GM21515 (cell line): ENCODE results near the gene NARF.
"Not testable (repeated sequence)": the region's sequence is repeated elsewhere in the genome, so short reads cannot be mapped to it uniquely, and the experiment has no call there.

ENCODE experiments used
- ATAC-seq: cut with Tn5 transposase; IDR thresholded peaks from one replicate; pipeline ENCODE4 v1.9.1; 2021; ENCODE audit not compliant: unreplicated experiment

Gene NARF

DNA sequence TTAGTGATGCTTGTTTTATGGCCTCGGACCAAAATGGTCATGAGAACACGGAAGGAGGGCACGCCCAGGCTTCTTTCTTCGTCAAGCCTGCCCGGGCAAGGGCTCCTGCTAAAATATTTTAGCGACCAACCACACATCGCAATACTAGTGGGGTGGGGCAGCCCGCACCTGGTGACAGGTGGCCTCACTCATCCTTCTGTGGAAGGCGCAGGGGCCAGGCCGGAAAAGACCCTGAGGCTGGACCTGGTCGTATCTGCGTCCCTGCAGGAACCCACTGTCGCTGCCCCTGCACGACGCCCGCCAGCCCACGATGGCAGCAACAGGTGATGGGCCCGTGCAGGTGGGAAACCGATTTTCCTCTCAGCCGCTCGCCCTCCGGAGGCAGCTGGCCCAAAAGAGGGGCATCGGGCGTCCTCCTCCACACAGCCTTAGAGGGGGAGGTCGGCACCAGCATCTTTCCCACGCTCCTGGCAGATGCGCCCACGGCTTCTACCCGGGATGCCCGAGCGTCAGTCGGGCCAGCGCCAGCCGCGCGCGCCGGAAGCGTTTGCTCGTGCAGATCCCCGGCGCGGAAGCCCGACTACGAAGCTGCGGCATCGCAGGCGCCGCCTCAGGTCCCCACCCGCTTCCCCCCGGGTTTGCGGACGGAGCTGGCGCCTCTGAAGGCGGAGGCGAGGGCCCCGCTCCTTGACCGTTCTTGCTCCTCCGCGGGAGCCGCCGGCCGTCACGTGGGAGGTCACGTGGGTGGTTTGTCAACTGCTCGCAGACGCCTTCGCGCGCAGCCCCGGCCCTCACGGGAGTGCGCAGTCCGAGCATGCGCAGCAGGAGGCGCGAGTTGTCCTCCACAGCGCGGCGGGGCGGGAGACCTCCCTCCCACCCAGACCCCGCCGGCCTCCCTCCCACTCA, 38.2 kb downstream of the NARF start:
- peak; percentile 50 for ATAC-seq

DNA sequence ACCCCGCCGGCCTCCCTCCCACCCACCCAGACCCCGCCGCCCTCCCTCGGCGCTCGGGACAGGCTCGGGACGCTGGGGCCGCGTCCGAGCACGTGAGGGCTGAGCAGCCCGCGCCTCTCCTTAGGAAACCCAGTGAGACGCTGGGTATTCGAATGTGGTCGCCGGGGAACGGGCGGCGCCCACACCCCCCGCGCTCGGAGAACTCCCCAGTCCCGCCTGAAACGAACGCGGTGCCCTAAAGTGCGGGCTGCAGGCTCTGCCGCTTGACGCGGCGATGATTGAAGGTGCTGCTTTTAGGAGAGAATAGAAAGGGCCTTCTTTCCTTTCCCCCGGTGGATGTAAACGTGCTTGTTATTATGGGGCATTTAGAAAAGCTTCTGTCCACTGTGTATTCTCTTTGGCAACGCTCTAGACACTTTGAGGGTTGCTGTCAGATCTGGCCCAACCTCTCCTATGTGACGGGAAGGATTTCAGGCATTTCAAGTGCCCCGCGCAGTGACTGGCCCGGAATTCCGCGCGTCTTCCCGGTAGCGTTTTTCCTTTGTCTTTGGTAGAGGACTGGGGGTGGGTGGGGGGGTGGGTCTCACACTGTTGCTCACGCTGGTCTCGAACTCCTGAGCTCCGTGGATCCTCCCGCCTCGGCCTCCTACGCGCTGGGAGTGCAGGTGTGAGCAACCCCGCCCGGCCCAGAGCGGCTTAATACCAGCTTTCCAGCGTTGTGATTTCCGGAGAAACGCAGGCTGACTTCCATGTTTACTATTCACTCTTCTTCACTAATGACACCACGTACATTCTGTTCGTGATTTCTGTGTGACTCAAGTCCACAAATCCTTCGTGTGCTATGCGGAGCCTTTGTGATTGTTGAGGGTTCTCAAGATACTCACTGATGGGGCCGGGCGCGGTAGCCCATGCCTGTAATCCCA, 39.2 kb downstream of the NARF start:
- ATAC-seq = no peak

DNA sequence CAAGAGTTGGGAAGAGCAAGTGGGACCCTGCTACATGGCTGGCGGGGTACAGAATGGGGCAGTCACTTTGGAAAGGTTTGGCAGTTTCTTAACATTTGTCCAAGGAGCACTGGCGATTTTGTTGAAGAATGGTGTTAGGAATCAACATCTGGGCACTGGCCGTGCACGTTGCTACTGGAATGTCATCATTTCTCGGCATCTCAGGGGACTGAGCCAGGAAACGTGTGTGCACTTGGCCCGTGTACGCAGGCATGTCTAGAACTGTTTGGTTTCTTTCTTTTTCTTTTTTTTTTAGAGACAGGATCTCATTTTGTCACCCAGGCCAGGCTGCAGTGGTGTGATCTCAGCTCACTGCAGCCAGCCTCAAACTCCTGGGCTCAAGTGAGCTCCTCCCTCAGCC, 43.7 kb downstream of the NARF start:
- no peak for ATAC-seq

DNA sequence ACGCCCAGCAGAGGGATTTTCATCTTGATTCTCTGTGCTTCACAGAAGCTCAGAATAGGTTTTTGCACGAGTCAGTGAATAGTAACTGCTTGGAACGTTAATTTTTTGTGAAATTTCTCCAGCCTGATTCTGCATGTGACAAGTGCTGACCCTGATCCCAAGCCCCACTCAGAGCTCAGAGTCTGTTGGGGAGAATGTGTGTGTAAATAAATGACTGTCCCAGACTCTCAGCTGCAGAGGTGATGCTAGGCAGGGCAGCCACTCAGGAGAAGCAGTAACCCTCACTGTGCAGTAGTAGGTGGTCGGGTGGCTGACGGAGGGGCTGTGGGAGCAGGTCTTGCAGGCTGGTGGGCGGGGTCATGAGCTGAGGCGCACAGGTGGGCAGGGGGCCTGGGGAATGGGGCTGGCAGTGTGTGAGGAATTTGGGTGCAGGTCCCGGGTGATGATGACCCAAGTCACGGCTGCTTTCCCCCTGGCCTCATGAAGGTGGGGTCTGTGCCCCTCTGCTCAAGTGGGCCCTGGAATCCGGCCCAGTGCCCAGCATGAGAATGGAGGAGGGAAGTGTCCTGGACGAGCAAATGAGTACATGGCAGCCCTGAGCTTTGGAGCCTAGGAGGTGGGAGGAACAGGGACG, 44.7 kb downstream of the NARF start:
- no peak for ATAC-seq

DNA sequence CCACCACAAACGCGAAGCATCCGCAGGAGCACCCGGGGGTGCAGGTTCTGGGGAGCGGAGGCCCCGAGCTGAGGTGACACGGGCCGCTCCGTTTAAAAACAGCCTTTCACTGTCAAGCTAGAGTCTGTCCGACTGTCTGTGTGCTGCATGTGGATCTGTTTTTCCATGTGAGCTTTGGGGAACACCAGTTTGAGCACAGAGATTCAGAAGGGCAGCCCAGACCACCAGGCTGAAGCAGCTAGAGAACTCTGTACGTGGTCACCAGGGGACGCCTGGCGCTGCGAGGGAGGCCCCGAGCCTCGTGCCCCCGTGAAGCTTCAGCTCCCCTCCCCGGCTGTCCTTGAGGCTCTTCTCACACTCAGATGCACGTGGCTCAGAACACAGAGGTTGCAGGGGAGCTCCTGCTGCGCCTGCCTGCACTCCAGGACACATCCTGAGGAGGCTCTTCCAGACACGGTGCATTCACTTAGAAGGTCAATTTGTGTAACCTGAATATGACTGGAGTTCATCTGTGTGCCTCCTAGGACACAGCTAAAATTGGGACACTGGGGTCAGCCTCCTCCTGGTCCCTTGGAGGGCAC, 45.3 kb downstream of the NARF start:
- no peak for ATAC-seq

DNA sequence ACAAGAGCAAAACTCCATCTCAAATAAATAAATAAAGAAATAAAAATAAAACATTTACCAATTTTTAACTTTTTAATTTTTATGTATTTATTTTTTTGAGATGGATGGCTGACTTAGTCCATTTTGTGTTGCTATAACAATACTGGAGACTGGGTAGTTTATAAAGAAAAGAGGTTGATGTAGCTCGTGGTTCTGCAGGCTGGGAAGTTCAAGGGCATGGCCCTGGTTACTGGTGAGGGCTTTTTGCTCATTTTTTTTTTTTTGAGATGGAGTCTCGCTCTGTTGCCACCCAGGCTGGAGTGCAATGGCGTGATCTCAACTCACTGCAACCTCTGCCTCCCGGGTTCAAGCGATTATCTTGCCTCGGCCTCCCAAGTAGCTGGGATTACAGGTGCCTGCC, 46.8 kb downstream of the NARF start:
- no peak for ATAC-seq

DNA sequence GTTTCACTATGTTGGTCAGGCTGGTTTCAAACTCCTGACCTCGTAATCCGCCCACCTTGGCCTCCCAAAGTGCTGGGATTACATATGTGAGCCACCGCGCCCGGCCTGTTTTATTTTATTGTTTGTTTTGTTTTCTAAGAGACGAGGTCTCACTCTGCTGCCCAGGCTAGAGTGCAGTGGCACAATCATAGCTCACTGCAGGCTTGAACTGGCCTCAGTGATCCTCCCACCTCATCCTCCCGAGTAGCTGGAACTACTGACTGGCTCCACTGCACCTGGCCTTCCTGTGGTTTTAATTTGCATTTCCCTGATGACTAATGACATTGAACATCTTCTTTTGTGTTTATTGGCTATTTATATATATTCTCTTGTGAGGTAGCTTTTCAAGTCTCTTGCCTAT, 47.9 kb downstream of the NARF start:
- peak; percentile 80 for ATAC-seq

DNA sequence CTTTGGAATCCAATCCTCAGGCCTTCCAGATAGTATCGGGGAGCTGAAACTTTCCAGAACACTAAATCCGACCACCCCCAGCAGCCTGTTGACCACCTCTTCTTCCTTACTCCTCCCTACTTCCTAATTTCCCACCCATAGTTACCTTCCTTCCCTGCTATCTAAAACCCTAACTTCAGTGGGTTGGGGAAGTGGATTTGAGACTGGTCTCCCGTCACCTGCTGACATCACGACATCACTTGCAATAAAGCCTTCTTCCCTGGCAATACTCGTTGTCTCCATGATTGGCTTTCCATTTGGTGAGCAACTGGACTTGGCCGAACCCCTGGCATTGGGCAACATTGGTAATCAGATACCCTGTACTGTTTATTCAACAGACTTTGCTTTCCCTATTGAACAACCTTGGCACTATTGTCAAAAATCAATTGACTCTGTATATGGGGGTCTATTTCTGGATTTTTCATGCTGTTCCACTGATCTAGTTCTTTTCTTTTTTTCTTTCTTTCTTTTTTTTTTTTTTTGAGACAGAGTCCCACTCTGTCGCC, 49.2 kb downstream of the NARF start:
- no peak for ATAC-seq

DNA sequence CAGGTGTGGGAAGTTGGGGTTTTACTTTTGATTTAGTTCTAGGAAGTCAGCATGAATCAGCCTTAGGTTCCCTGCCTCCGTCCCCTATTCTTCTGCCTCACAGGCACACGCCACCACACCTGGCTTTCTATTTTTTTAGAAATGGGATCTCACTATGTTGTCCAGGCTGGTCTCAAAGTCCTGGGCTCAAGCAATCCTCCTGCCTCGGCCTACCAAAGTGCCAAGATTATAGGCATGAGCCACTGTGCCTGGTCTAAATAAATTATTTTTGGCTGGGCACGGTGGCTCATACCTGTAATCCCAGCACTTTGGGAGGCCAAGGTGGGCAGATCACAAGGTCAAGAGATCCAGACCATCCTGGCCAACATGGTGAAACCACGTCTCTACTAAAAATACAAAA, 53.1 kb downstream of the NARF start:
- ATAC-seq = not testable (repeated sequence)

DNA sequence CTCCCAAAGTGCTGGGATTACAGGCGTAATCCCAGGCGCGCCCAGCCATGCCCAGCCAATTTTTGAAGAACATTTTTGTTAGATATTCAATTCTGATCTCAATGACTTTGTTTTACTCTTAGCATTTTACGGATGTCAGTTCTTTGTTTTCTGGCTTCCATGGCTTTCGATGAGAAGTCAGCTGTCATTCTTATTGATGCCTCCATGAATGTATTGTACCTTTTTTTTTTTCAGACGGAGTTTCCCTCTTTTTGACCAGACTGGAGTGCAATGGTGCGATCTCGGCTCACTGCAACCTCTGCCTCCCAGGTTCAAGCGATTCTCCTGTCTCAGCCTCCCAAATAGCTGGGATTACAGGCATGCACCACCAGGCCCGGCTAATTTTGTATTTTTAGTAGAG, 55.3 kb downstream of the NARF start:
- ATAC-seq = not testable (repeated sequence)

DNA sequence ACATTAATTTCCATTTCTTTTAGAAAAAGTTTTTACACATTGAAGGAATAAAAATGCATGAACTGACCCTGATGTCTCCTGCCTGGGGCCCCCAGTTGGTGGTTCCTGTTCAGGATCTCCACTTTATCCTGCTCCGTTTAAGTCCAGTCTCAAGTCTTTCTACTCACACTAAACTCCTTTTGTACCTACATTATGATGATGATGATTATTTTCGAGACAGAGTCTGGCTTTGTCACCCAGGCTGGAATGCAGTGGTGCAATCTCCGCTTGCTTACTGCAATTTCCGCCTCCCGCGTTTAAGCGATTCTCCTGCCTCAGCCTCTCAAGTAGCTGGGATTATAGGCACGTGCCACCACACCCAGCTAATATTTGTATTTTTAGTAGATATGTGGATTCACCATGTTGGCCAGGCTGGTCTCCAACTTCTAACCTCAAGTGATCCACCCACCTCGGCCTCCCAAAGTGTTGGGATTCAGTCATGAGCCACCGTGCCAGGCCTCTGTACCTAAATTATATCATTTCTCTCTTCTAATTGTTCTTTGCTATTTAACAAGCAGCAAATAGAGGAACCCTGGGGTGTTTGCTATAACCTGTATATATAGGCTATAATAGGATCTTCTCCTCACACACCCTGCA, 58.8 kb downstream of the NARF start:
- ATAC-seq = no peak

DNA sequence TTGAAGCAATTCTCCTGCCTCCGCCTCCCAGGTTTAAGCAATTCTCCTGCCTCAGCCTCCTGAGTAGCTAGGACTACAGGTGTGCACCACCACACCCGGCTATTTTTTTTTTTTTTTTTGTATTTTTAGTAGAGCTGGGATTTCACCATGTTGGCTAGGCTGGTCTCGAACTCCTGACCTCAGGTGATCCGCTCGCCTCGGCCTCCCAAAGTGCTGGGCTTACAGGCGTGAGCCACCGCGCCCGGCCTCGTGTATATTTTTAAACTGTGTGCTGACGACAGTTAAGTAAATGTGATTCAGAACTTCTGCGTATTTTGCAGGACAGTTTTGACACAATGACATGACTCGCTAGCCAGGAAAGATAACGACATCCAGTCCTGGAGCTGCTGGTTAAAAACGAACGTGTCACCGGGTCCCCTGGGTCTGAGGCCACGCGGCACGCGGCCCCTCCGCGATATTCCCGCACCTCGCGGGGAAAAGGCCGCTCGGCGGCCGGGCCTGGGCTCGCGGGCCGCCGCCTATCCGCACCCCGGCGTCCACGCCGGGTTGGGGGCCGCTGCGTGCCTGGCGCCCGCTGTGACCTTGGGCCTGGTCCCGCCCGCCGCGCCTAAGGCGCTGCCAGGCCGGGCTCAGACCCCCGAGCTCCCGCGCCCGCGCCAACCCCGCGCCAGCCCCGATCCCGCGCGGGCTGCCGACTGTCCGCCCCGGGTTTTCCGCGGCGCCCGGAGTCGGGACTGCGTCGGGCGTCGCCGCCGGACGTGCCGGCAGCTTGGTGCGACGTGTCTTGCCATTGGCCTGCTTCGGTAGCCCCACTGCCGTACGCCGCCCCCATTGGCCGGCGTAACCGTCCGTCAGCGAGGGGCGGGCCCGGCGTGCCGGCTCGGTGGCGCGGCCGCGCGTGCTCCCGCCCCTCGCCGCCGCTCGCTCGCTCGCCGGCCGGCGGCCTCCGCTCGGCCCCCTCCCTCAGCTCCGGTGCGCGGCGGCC, 60.6 kb downstream of the NARF start, which contains the start of gene FOXK2:
Gene FOXK2, plus strand, starts transcription at position 907 of the 985 bp plus-strand sequence. CDS start 157 bp downstream, outside the sequence.
- peak; percentile 91 for ATAC-seq

DNA sequence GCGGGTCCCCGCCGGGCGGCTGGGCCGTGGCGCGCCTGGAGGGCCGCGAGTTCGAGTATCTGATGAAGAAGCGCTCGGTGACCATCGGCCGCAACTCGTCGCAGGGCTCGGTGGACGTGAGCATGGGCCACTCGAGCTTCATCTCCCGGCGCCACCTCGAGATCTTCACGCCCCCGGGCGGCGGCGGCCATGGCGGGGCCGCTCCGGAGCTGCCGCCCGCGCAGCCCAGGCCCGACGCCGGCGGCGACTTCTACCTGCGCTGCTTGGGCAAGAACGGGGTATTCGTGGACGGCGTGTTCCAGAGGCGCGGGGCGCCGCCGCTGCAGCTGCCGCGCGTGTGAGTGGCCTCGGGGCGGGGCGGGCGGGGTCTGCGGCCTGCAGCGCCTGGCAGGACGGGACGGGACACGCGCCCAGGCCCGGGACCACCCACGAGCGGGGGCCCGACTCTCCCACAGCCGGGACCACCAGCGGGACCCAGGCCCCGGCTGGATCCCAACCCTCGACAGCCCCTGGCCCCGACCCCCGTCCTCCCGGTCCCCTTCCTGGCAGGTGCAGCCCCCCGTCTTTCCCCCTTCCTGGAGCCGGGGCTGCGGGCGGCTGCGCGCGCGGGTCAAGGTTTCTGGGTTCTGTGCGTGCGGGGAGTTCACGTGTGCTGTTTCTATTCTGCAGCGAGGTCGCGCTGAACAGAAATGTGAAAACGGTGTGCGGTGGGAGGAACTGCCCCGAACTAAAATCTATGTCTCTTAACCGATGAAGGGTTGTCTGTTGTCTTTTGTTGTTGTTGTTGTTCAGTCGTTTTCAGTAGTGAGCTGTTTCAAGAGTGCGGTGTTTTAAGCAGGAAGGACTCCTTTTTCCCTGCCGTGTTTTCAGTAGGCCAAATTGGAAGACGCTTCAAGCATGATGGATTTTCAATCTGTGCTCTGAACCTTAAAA, 61.7 kb downstream of the NARF start:
- ATAC-seq = peak; percentile 15

DNA sequence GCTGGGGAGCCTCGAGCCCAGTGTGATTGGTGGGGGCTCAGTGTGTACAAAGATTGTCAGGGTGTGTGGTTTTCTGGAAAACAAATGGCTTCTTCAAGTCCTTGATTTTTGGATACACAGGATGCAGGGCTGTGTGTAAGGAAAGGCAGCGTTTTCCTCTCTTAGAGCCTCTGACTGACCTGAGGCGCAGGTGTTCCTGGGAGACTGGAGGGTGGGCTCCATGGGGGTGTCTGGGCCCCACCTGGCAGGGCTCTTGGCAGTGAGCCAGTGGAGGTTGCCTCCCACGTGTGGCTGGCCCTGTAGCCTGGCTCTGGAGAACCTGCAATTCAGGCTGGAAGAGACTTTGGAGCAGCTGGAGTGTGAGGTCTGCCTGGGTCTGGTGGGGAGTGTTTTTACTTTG, 66.0 kb downstream of the NARF start:
- no peak for ATAC-seq

DNA sequence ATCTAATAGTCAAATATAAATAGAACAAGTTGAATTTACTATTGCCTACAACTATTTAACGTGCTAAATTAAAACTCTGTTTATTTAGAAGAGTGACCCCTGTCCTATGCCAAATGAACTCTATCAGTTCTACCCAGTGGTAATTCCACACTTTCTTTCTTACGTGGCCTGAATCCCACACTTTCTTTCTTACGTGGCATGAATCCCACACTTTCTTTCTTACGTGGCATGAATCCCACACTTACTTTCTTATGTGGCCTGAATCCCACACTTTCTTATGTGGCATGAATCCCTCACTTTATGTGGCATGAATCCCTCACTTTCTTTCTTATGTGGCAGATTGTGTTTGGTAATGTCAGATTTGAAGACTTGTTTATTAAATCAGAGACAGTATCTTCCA, 67.2 kb downstream of the NARF start:
- ATAC-seq = no peak

DNA sequence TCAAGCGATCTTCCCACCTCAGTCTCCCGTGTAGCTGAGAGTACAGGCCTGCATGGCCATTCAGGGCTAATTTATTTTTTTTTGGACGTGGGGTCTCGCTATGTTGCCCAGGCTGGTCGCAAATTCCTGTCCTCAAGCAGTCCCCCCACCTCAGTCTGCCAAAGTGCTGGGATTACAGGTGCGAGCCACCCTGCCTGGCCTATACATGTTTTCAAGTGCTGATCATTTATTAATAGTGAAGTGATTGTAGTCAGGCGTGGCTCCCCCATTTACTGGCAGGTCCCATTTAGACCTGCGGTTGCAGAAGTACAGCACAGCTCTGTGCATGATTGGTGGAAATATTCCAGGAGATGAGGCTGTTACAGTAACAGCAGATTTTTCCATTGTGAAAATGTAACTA, 69.4 kb downstream of the NARF start:
- no peak for ATAC-seq

DNA sequence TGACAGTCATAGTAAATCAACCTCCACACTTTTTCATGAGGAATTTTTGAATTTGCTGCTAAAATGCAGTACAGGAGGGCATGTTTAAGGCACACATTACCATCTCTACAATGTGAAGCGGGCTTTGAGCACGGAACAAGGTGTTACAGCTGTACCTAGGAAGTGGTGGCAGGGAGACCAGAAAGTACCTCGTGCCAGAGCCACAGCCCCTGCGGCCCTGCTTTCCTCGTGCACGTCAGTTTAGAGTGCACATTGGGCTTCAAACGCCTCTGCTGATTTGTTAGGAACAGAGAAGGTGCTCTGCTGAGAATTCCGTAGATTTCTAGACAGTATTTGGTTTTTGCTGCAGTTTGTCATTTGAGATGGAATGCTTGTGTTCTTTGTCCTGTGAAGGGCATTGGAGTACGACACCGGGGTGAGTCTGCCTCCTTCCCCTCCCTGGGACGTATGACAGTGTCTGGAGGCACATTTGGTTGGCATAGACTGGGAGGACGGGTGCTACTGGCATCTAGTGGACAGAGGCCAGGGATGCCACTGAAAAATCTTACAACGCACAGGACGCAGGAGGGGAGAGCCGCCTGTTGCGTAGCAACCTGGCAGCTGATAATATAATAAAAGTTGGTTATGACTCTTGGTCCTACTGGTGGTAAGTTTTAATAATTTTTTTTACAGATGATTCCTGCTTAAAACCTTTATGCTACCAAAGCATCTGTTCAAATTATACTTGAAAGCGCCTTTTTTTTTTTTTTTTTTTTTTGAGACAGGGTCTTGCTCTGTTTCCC, 70.1 kb downstream of the NARF start:
- no peak for ATAC-seq
